GM18520 (cell line): ENCODE data around the gene TRAPPC12.
A peak's percentile ranks its signal among the peaks of the same experiment; 100 is the strongest.

Experiments
- ATAC-seq: cut with Tn5 transposase; IDR thresholded peaks from one replicate; pipeline ENCODE4 v1.9.1; 2021; ENCODE audit not compliant: unreplicated experiment

TRAPPC12 gene

GRCh38 chr2:3405876-3406275 is 26.4 kb downstream of the TRAPPC12 start:
- no peak for ATAC-seq

GRCh38 chr2:3406501-3406900 is 27.0 kb downstream of the TRAPPC12 start:
- no peak for ATAC-seq

- ATAC-seq, result no peak
These were observed 29.3 kb downstream of the TRAPPC12 start for GRCh38 chr2:3408781-3409180.

GRCh38 chr2:3409627-3410170 is 30.2 kb downstream of the TRAPPC12 start:
- no peak for ATAC-seq

DNA sequence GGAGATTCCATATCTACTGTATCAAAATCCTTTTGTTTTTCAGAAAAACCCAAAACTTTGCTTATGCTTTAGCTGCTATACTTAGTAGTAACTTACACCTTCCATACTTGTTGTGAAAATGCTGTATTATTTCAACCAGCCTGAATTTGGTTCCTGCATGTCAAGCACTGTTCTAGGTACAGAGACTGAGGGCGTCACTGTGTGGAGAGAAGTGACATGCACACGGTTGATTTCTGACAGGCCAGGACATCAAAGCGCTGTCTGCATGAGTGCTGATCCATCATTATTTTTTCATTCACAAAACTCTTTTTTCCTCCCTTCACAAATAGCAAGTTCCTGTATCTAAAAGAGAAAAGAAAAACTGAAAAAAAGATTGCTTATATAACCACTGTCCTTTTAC is 31.6 kb downstream of the TRAPPC12 start:
- no peak for ATAC-seq

DNA sequence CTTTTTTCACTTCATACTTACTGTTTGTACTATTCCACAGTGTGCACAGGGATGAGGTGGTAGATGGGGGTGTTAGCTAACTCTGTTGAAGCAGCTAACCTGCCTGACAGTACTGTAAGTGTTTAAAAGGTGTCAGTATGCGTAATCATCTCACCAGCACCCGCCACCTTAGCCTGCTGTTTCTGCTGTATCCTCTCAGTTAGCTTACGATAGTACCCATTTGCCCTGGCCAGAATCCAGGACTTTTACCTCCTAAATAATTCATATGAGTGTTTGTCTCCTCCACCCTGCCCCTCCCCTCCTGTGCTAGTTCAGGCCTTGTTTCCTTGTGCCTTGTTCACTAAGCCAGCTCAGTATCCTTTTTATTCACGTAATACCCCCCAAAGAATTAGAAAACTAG is 34.2 kb downstream of the TRAPPC12 start:
- no peak for ATAC-seq

DNA sequence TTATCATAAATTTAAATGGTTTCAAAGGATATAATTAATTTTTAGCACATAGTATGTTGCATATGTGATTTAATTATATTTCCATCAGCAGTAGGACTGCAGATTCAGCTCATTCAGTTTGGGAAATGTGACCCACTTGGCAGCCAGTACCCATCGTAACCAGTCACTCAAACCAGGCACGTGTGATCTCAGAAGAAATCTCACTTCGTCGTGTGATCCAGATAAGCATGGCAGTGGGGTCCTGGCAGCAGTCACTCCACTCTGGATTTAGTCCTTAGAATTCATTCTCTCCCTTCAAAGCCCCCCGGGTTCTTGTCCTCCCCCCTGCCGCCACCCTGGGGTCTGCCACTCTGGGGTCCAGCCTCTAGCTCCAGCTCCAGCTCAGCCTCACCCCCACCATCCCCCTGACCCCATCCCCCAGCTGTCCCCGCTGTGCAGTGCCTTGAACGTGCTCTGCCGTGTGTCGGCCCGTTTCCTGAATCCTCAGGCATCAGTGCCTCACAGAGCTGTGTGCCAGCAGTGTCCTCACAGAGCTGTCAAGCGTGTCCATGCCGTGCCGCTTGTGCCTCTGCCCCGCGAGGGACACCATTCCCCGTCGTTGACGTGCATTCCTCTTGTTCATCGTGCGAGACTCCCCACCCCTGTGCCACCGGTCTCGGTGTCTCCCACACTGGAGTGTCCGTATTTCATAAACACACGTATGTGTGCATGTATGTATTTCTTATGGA is 34.8 kb downstream of the TRAPPC12 start:
- ATAC-seq, result no peak

DNA sequence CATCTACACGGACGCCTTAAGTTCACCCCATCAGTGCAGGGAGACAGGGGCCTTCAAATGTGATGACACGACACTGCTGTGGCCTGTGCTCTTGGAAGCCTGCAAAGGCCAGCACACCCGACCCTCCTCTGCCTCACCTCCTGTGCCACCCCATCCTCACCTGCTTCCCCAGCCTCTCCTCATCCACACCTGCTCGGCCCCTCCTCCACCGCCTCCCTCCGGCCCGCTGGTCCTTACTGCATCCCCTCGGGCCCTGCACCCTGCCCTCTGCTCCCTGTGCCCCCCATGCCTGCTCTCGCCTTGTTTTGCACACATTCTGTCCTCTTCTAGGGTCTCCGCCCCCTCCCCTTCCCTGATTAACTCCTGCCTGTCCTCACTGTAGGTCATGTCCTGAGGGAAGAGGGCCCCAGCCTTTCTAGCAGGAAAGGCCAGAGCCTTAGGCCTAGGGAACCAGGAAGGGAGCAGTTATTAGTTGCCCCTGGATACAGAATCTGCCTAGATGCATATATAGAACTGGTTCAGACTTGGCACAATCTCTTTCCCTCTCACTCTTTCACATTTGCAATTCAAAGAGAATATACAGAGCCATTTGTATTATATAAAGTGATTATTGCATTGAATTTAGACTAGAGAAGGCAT is 39.4 kb downstream of the TRAPPC12 start:
- no peak for ATAC-seq

DNA sequence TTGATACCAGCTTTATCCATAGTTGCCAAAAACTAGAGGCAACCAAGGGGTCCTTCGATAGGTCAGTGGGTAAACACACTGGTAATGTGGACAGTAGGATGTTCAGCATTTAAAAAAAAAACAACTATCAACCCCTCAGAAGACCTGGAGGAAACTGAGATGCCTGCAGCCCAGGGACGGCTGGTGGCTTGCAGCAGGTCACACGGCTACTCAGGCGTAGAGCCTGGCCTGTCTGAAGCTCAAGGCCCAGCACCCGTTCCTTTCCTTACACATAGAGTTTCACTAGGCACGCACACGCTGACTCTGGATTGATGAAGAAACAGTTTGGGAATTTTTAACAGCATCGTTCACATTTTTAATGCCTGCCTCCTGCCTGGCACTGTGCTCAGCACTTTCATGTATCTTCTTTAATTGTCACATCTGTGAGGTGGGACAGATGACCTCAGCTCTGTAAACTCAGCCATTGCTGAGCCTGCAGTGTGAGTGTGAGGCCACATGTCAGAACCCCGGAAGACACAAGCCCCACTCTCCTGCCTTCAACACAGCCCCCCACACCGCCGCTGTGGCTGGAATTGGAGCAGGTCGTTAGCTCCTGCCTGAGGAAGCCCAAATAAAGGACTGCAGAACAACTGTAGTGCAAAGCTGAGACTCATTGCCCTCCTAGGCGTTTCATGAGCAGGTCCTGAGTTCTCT is 40.7 kb downstream of the TRAPPC12 start:
- no peak for ATAC-seq

GRCh38 chr2:3420769-3421397 is 41.4 kb downstream of the TRAPPC12 start:
- no peak for ATAC-seq

GRCh38 chr2:3421580-3421979 is 42.1 kb downstream of the TRAPPC12 start:
- ATAC-seq, result no peak

- ATAC-seq, result peak; percentile 35
These were observed 42.8 kb downstream of the TRAPPC12 start for GRCh38 chr2:3422161-3422779.

DNA sequence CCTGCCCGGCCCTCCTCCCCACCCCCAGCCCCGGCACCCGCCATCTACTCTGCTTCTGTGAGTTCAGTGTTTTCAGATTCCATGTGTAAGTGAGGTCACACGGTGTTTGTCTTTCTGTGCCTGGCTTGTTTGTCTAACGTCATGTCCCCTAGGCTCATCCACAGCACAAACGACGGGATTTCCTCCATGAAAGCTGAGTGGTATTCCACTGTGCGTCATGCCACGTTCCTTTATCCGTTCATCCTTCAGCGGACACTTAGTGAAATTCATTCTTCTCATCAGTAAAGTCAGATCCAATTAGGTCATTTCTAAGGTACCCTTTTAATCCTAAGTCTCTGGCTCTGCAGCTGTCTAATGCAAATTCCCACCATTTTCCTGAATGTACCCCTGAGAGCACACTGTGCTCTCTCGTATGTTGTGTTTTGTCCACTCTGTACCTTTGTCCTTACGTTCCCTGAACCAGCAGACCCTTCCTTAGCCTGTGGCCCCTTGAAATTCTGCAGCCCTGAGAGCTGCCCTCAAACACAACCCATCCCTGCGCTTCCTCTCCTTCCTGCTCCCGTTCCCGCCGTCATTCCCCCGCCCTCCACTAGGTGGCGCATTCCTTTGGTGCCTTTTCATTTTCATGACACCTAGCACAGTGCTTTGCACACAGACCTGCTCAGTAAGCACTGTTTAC is 44.1 kb downstream of the TRAPPC12 start:
- no peak for ATAC-seq

- no peak for ATAC-seq
These were observed 44.8 kb downstream of the TRAPPC12 start for GRCh38 chr2:3424171-3424795.

DNA sequence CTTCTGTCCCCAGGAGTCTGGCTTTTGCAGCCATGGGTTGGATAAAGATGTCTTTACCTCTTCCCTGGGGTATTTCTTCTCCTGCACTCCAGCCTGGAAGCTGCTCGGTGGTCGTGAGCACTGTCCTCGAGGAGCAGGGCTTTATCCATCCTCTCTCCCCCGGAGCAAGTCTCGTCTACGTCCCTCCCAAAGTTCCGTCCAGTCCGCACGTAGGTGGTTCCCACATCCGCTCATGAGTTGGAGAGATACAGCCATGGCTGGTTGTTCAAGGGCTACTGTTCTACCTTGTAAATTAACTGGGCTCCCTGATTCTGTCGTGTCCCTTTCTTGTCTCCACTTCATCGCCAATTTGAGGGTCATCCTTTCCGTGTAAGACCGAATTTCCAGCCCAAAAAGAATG is 47.1 kb downstream of the TRAPPC12 start:
- no peak for ATAC-seq

DNA sequence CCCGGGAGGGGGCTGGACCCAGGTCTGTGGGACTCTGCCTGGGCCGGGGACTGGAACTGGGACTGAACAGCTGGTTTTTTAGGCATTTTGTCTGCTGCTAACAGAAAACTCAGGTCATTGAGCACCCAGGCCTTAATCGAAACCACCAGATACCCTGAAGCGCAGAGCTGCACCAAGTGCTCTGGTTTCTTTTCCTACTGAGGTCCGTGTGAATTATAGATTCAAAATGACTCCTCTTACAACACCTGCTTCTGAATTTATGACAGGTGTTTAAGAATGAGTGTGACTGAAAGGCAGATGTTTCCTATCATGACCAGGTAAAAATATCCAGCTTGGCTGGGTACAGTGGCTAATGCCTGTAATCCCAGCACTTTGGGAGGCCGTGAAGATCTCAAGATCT is 47.8 kb downstream of the TRAPPC12 start:
- peak; percentile 80 for ATAC-seq

GRCh38 chr2:3428577-3428976 is 49.1 kb downstream of the TRAPPC12 start:
- no peak for ATAC-seq

DNA sequence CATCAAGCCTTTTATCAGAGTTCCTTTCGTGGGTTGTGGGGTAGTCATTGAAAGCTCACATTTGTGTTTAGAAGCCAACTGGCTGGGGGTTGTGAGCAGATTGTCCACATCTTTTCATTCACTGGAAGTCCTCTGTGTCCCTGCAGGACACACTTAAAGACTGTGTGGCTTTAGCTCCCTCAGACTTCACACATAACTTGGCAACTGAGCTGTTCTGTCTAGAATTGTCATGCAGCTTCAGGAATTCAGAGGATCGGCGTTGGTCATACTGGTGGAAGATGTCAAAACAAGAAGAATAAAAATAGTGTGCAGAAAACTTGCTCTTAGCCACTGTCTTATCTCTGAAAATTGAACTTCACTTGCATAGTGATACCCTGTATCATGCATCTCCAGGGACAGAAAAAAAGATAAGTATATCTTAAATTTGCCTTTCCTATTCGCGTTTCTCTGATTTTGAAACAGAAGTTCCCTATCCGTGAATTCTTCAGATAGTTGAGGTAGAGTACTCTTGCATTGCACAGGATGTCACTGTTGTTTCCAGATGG is 49.6 kb downstream of the TRAPPC12 start:
- no peak for ATAC-seq

- no peak for ATAC-seq
These were observed 50.7 kb downstream of the TRAPPC12 start for GRCh38 chr2:3430172-3430571.
